GM23338 (cell line): ENCODE measurements around the gene POU2AF3. TPM values are rescaled to one million over a fixed set of nuclear protein-coding genes. Genes with fewer than 3 reads are reported as not detected.

Experiments
- ATAC-seq: fragments of 200-7000 bp; cut with Tn5 transposase; 3 replicates; pipeline ENCODE4 v1.9.1; 2020
- DNase-seq: peaks from one replicate; pipeline ENCODE4 v3.0.0-alpha.2; 2015; ENCODE audit warnings: low spot score
- H2AFZ ChIP-seq: fragments of 200-600 bp; sonication (generic); 2 replicates; pipeline ENCODE4 v1.8.0; 2016; ENCODE audit warnings: antibody characterized with exemption, mild to moderate bottlenecking, moderate library complexity
- H3F3A ChIP-seq: fragments of 200-600 bp; sonication (generic); replicated peaks from 2 replicates; pipeline ENCODE4 v1.8.0; 2017; ENCODE audit warnings: antibody characterized with exemption, mixed run types, low read depth
- H3K27ac ChIP-seq: fragments of 200-600 bp; sonication (generic); 2 replicates; pipeline ENCODE4 v1.6.1; 2016; ENCODE audit warnings: low read depth
- H3K27me3 ChIP-seq: fragments of 200-600 bp; sonication (generic); 2 replicates; pipeline ENCODE4 v1.8.0; 2016; ENCODE audit warnings: mild to moderate bottlenecking, mixed run types, moderate library complexity; ENCODE audit not compliant: insufficient read depth
- H3K36me3 ChIP-seq: fragments of 200-600 bp; sonication (generic); 2 replicates; pipeline ENCODE4 v1.8.0; 2016; ENCODE audit warnings: mild to moderate bottlenecking; ENCODE audit not compliant: insufficient read depth
- H3K4me1 ChIP-seq: fragments of 200-600 bp; sonication (generic); 2 replicates; pipeline ENCODE4 v1.8.0; 2016; ENCODE audit warnings: mild to moderate bottlenecking, moderate library complexity; ENCODE audit not compliant: insufficient read depth
- H3K4me2 ChIP-seq: fragments of 200-600 bp; sonication (generic); 2 replicates; pipeline ENCODE4 v1.7.1; 2017; ENCODE audit warnings: mixed run types
- H3K4me3 ChIP-seq: fragments of 200-600 bp; sonication (generic); 2 replicates; pipeline ENCODE4 v1.6.1; 2016; ENCODE audit warnings: mixed run types
- H3K79me2 ChIP-seq: fragments of 200-600 bp; sonication (generic); replicated peaks from 2 replicates; pipeline ENCODE4 v1.8.0; 2017; ENCODE audit warnings: mild to moderate bottlenecking; ENCODE audit not compliant: insufficient read depth
- H3K9me2 ChIP-seq: fragments of 200-600 bp; sonication (generic); 2 replicates; pipeline ENCODE4 v1.8.0; 2017; ENCODE audit not compliant: insufficient read depth
- H4K20me1 ChIP-seq: fragments of 200-600 bp; sonication (generic); replicated peaks from 2 replicates; pipeline ENCODE4 v1.8.0; 2017; ENCODE audit warnings: mild to moderate bottlenecking; ENCODE audit not compliant: insufficient read depth
- H3K27ac Mint-ChIP-seq: 2 replicates; pipeline ENCODE4 v1.8.0; 2020; ENCODE audit warnings: inconsistent platforms, mild to moderate bottlenecking, moderate library complexity, mixed read lengths
- H3K27me3 Mint-ChIP-seq: 3 replicates; pipeline ENCODE4 v1.8.0; 2022; ENCODE audit warnings: low read depth, mild to moderate bottlenecking, moderate library complexity, mixed read lengths, inconsistent platforms; ENCODE audit not compliant: insufficient read depth, poor library complexity
- H3K36me3 Mint-ChIP-seq: 3 replicates; pipeline ENCODE4 v1.8.0; 2021; ENCODE audit warnings: low read depth, mild to moderate bottlenecking, inconsistent platforms, moderate library complexity, mixed read lengths
- H3K4me1 Mint-ChIP-seq: 3 replicates; pipeline ENCODE4 v1.8.0; 2020; ENCODE audit warnings: mild to moderate bottlenecking, inconsistent platforms, mixed read lengths
- H3K4me3 Mint-ChIP-seq: 3 replicates; pipeline ENCODE4 v1.8.0; 2021; ENCODE audit warnings: moderate library complexity, mild to moderate bottlenecking, inconsistent platforms, mixed read lengths
- H3K9me3 Mint-ChIP-seq: 3 replicates; pipeline ENCODE4 v1.8.0; 2020; ENCODE audit warnings: moderate library complexity, mild to moderate bottlenecking, inconsistent platforms, mixed read lengths
- CREB1 ChIP-seq: fragments of 250-450 bp; sonication (Bioruptor Pico); IDR thresholded peaks from 2 replicates; pipeline ENCODE4 v1.5.0; 2020; ENCODE audit warnings: low read depth, mild to moderate bottlenecking, moderate library complexity
- CTCF ChIP-seq, 2 experiments: fragments of 200-600 bp in 1 of 2; sonication (generic) in 1 of 2; conservative IDR thresholded peaks; 2 replicates each; pipeline versions ENCODE4 v1.5.1 to v1.6.1; 2016 to 2017; ENCODE audit warnings: antibody characterized with exemption in 2 of 2, low read depth in 2 of 2, mild to moderate bottlenecking in 2 of 2, moderate library complexity in 1 of 2
- ETS1 ChIP-seq: IDR thresholded peaks from 2 replicates; pipeline ENCODE4 v1.6.1; 2016; ENCODE audit warnings: antibody characterized with exemption
- EZH2 ChIP-seq: fragments of 200-600 bp; sonication (generic); IDR thresholded peaks from one replicate; pipeline ENCODE4 v1.8.0; 2017; ENCODE audit warnings: antibody characterized with exemption, mild to moderate bottlenecking, low read depth; ENCODE audit not compliant: unreplicated experiment
- EZH2phosphoT487 ChIP-seq: fragments of 200-600 bp; sonication (generic); IDR thresholded peaks from one replicate; pipeline ENCODE4 v1.8.1; 2018; ENCODE audit warnings: antibody characterized with exemption; ENCODE audit not compliant: unreplicated experiment
- JUNB ChIP-seq: IDR thresholded peaks from one replicate; pipeline ENCODE4 v1.6.1; 2016; ENCODE audit warnings: antibody characterized with exemption; ENCODE audit not compliant: unreplicated experiment
- NANOG ChIP-seq: IDR thresholded peaks from 2 replicates; pipeline ENCODE4 v1.6.1; 2016; ENCODE audit warnings: antibody characterized with exemption, borderline replicate concordance
- POLR2AphosphoS5 ChIP-seq: IDR thresholded peaks from 2 replicates; pipeline ENCODE4 v1.6.1; 2016; ENCODE audit warnings: antibody characterized with exemption, low read depth
- REST ChIP-seq: IDR thresholded peaks from one replicate; pipeline ENCODE4 v1.6.1; 2018; ENCODE audit warnings: antibody characterized with exemption; ENCODE audit not compliant: unreplicated experiment
- STAT1 ChIP-seq: IDR thresholded peaks from one replicate; pipeline ENCODE4 v1.6.1; 2016; ENCODE audit warnings: antibody characterized with exemption; ENCODE audit not compliant: unreplicated experiment
- ZNF114 ChIP-seq: fragments of 250-450 bp; sonication (Bioruptor Pico); IDR thresholded peaks from 2 replicates; pipeline ENCODE4 v1.5.0; 2020; ENCODE audit warnings: mild to moderate bottlenecking, moderate library complexity
- ZNF331 ChIP-seq: fragments of 250-450 bp; sonication (Bioruptor Pico); IDR thresholded peaks from 2 replicates; pipeline ENCODE4 v1.5.0; 2020; ENCODE audit warnings: low read depth, mild to moderate bottlenecking, moderate library complexity
- ZNF462 ChIP-seq: fragments of 250-450 bp; sonication (Bioruptor Pico); IDR thresholded peaks from 2 replicates; pipeline ENCODE4 v1.5.0; 2020; ENCODE audit warnings: mild to moderate bottlenecking, moderate library complexity
- polyA plus RNA-seq: library from polyadenylated mRNA; unstranded; fragments of >200 nt; fragmentation: Nextera tagmentation; extraction: Ambion mirVana; gene quantifications from 2 replicates; pipeline ENCODE4 v1.2.1, GENCODE V29; 2016
- total RNA-seq: library from RNA; depleted of rRNA; stranded (reverse); fragments of >200 nt; shearing (Covaris generic); gene quantifications from 2 replicates; pipeline ENCODE4 v1.2.3, GENCODE V29; 2014

POU2AF3 gene
- total and polyA plus RNA-seq, 2 experiments from 2014 or later, result 2.7 to 3.4 TPM

GRCh38 chr11:111336062-111336461, 37.7 kb downstream of the POU2AF3 start:
- Mint-ChIP-seq H3K27me3 (peaks cover 4% of the 10 kb centered on the region), H3K4me1 (peaks cover 16% of the 10 kb centered on the region), H3K4me3 (no peak overlapping the region), H3K9me3 (peaks cover 9% of the 10 kb centered on the region; the same call in 2 of the 3 replicates), H3K27ac (no peak overlapping the region), H3K36me3 (peaks cover 4% of the 10 kb centered on the region; the same call in 1 of the 3 replicates)
- H3K36me3 ChIP-seq, result no peaks in the 10 kb centered on the region
- H3K27me3 ChIP-seq, result no peaks in the 10 kb centered on the region
- no peaks in the 10 kb centered on the region for H4K20me1 ChIP-seq
- ATAC-seq (no peak), DNase-seq (no peak)
- no peak overlapping the region for H3K27ac ChIP-seq
- H3F3A ChIP-seq, result no peaks in the 10 kb centered on the region
- peaks cover 8% of the 10 kb centered on the region; the same call in 1 of the 2 replicates for H3K9me2 ChIP-seq
- TF ChIP-seq NANOG (no peak), EZH2 (no peak), POLR2AphosphoS5 (no peak), ZNF331 (CRISPR knock-in tag) (no peak), JUNB (no peak), ZNF462 (CRISPR knock-in tag) (no peak), EZH2phosphoT487 (no peak), CREB1 (CRISPR knock-in tag) (no peak), STAT1 (no peak), ZNF114 (CRISPR knock-in tag) (no peak), REST (no peak), ETS1 (no peak), CTCF (conservative IDR thresholded peaks at IDR 0.05; ENCODE audit: low read depth in 2 of 2) (no peak)
- no peak overlapping the region for H2AFZ ChIP-seq
- no peak overlapping the region for H3K4me2 ChIP-seq
- H3K79me2 ChIP-seq, result no peaks in the 10 kb centered on the region
- no peak overlapping the region for H3K4me3 ChIP-seq
- H3K4me1 ChIP-seq, result peaks cover 7% of the 10 kb centered on the region; the same call in 1 of the 2 replicates
